CD14-positive monocyte (primary cell): ENCODE measurements around the gene RCAN3. TPM values are rescaled to one million over a fixed set of nuclear protein-coding genes. Genes with fewer than 3 reads are reported as not detected.

Experiments
- DNase-seq, 3 donors: peaks; one replicate each; pipeline ENCODE4 v3.0.0-alpha.2; 2011 to 2022
- H2AFZ ChIP-seq: 2 replicates; pipeline ENCODE4 v1.6.0; 2012; ENCODE audit warnings: mild to moderate bottlenecking, low read depth, low read length, inconsistent platforms; ENCODE audit not compliant: insufficient read depth, poor library complexity, severe bottlenecking
- H3K27ac ChIP-seq, 2 donors: 1 replicate in 1 of 2; 2 replicates in 1 of 2; pipeline ENCODE4 v1.5.1; 2012 to 2013; ENCODE audit warnings: low read length in 2 of 2, control low read depth in 1 of 2, inconsistent platforms in 1 of 2, low read depth in 1 of 2, mild to moderate bottlenecking in 1 of 2
- H3K27me3 ChIP-seq, 2 donors: one replicate each; pipeline versions ENCODE4 v1.6.0 to v1.6.1; 2011 to 2013; ENCODE audit warnings: low read length in 2 of 2; ENCODE audit not compliant: control insufficient read depth in 2 of 2, insufficient read depth in 2 of 2
- H3K36me3 ChIP-seq, 2 donors: replicated peaks in 1 of 2; 1 replicate in 1 of 2; 2 replicates in 1 of 2; pipeline versions ENCODE4 v1.5.1 to v1.6.1; 2012 to 2013; ENCODE audit warnings: low read length in 2 of 2, control low read depth in 1 of 2, inconsistent platforms in 1 of 2, mild to moderate bottlenecking in 1 of 2; ENCODE audit not compliant: insufficient read depth in 2 of 2, control insufficient read depth in 1 of 2
- H3K4me1 ChIP-seq, 2 donors: 1 replicate in 1 of 2; 2 replicates in 1 of 2; pipeline versions ENCODE4 v1.5.1 to v1.6.1; 2012 to 2013; ENCODE audit warnings: low read length in 2 of 2, control low read depth in 1 of 2, inconsistent platforms in 1 of 2, mild to moderate bottlenecking in 1 of 2, moderate library complexity in 1 of 2; ENCODE audit not compliant: insufficient read depth in 2 of 2, control insufficient read depth in 1 of 2
- H3K4me2 ChIP-seq: replicated peaks from 2 replicates; pipeline ENCODE3; 2012; ENCODE audit warnings: low read length, moderate library complexity, mild to moderate bottlenecking; ENCODE audit not compliant: poor library complexity, severe bottlenecking; ENCODE audit errors: extremely low read depth
- H3K4me3 ChIP-seq, 3 experiments: fragments of 200-600 bp in 1 of 3; sonication (generic) in 1 of 3; replicated peaks in 1 of 3; 1 replicate in 2 of 3; 2 replicates in 1 of 3; pipeline ENCODE4 v1.5.1; 2011 to 2013; ENCODE audit warnings: low read length in 3 of 3, mild to moderate bottlenecking in 3 of 3, control low read depth in 2 of 3, low read depth in 2 of 3, inconsistent platforms in 1 of 3, moderate library complexity in 1 of 3
- H3K79me2 ChIP-seq: 2 replicates; pipeline ENCODE4 v1.6.0; 2012; ENCODE audit warnings: mild to moderate bottlenecking, control low read depth, inconsistent platforms, low read length, moderate library complexity; ENCODE audit not compliant: insufficient read depth
- H3K9ac ChIP-seq: 2 replicates; pipeline ENCODE4 v1.6.0; 2017; ENCODE audit warnings: low read length, mild to moderate bottlenecking; ENCODE audit not compliant: insufficient read depth, poor library complexity, severe bottlenecking
- H3K9me3 ChIP-seq, 2 donors: replicated peaks in 1 of 2; 1 replicate in 1 of 2; 2 replicates in 1 of 2; pipeline versions ENCODE4 v1.5.1 to v1.6.1; 2012 to 2013; ENCODE audit warnings: low read length in 2 of 2, control low read depth in 1 of 2; ENCODE audit not compliant: control insufficient read depth in 1 of 2, insufficient read depth in 1 of 2
- H4K20me1 ChIP-seq: 2 replicates; pipeline ENCODE4 v1.6.0; 2012; ENCODE audit warnings: mild to moderate bottlenecking, low read length, control low read depth, moderate library complexity; ENCODE audit not compliant: insufficient read depth
- H3K27ac Mint-ChIP-seq, 7 donors: one replicate each; pipeline ENCODE4 v1.8.0; 2020; ENCODE audit warnings: mild to moderate bottlenecking in 7 of 7, mixed read lengths in 7 of 7, moderate library complexity in 6 of 7, inconsistent platforms in 2 of 7
- H3K27me3 Mint-ChIP-seq, 3 donors: one replicate each; pipeline ENCODE4 v1.8.0; 2021 to 2022; ENCODE audit warnings: low read depth in 3 of 3, mild to moderate bottlenecking in 3 of 3, mixed read lengths in 3 of 3, moderate library complexity in 3 of 3, inconsistent platforms in 1 of 3
- H3K36me3 Mint-ChIP-seq, 2 donors: one replicate each; pipeline ENCODE4 v1.8.0; 2020; ENCODE audit warnings: mixed read lengths in 2 of 2, inconsistent platforms in 1 of 2, mild to moderate bottlenecking in 1 of 2
- H3K4me1 Mint-ChIP-seq: one replicate; pipeline ENCODE4 v1.8.0; 2020; ENCODE audit warnings: mild to moderate bottlenecking, mixed read lengths
- H3K4me3 Mint-ChIP-seq, 2 donors: one replicate each; pipeline ENCODE4 v1.8.0; 2020; ENCODE audit warnings: mild to moderate bottlenecking in 2 of 2, mixed read lengths in 2 of 2, moderate library complexity in 1 of 2
- H3K9me3 Mint-ChIP-seq, 7 donors: one replicate each; pipeline ENCODE4 v1.8.0; 2020 to 2022; ENCODE audit warnings: mixed read lengths in 7 of 7, mild to moderate bottlenecking in 6 of 7, moderate library complexity in 6 of 7, inconsistent platforms in 2 of 7
- CTCF ChIP-seq: fragments of 200-600 bp; IDR thresholded peaks from one replicate; pipeline ENCODE4 v1.8.0; 2022; ENCODE audit warnings: antibody characterized with exemption, mild to moderate bottlenecking
- WGBS: methylation state at CpG from one replicate; pipeline ENCODE4 v1.1.5; 2013; ENCODE audit warnings: missing lambda C conversion rate; ENCODE audit not compliant: insufficient coverage; 5-methylcytosine and 5-hydroxymethylcytosine counted together
- intact Hi-C, 2 donors: fragments of 100-400 bp; cut with micrococcal nuclease; formaldehyde crosslinking; loops; one replicate each; pipeline versions ENCODE4 v1.15.0 to v1.15.1; 2023
- polyA plus RNA-seq, 3 donors: library from polyadenylated mRNA; depleted of rRNA in 1 of 3; unstranded in 2 of 3; stranded (reverse) in 1 of 3; fragments of 300-500 nt in 2 of 3; fragments of >200 nt in 1 of 3; fragmentation: Illumina TruSeq in 2 of 3; gene quantifications; 1 replicate in 2 of 3; 2 replicates in 1 of 3; pipeline ENCODE4 v1.2.3, GENCODE V29; 2012 to 2021

RCAN3 gene
- polyA plus RNA-seq, 3 donors = 7.1 to 9.1 (median 8.8) TPM

GRCh38 chr1:24580756-24581155 is 78.1 kb downstream of the RCAN3 start:
- H3K27me3 ChIP-seq = no peaks in the 10 kb centered on the region
- no peaks in the 10 kb centered on the region for H3K36me3 ChIP-seq
- Mint-ChIP-seq H3K27me3 (peaks cover 4 to 12% (median 6%) of the 10 kb centered on the region in 3 donors), H3K27ac (no peak overlapping the region), H3K4me1 (peaks cover 4% of the 10 kb centered on the region), H3K4me3 (no peak overlapping the region), H3K9me3 (peaks cover 0 to 1% (median 0%) of the 10 kb centered on the region in 7 donors), H3K36me3 (no peaks in the 10 kb centered on the region)
- no peaks in the 10 kb centered on the region for H3K9me3 ChIP-seq
- no peak overlapping the region for H3K27ac ChIP-seq
- WGBS = 97% methylated on average over 6 of the region's 10 CpGs
- H3K4me2 ChIP-seq = no peak overlapping the region
- H2AFZ ChIP-seq = no peak overlapping the region
- no peak overlapping the region for H3K9ac ChIP-seq
- no peak for DNase-seq
- no peaks in the 10 kb centered on the region for H3K4me1 ChIP-seq
- no peaks in the 10 kb centered on the region for H4K20me1 ChIP-seq
- no peak overlapping the region for H3K4me3 ChIP-seq
- no peaks in the 10 kb centered on the region for H3K79me2 ChIP-seq
- no peak for TF ChIP-seq CTCF
- intact Hi-C loops = no loop called here

DNA sequence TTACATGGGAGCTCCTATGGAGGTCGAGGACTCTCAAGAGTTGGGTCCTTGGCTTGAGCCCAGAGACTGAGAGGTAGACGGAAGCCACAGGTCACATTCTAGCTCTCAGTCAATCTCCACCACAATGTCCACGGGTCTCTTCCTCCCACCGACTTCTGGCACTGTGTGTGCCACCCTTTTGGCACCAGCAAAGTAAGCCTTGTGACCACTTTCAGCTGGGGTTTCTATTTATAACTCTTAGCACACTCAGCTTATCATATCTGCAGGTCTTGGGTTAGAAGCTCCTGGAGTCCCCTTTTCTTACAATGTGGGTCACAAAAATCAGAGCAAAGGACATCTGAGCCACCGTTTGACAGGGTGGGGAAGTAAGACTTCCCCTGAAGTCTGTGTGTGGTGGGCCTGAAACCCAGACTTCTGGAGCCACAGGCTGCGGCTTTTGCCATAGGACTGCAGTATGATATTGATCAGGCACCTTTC is 81.6 kb downstream of the RCAN3 start:
- Histone ChIP-seq H3K9ac (no peak overlapping the region), H3K9me3 (no peaks in the 10 kb centered on the region), H3K27me3 (no peaks in the 10 kb centered on the region), H4K20me1 (no peaks in the 10 kb centered on the region), H3K79me2 (no peaks in the 10 kb centered on the region), H3K4me2 (no peak overlapping the region), H3K36me3 (no peaks in the 10 kb centered on the region), H3K4me3 (no peak overlapping the region), H3K27ac (no peak overlapping the region), H2AFZ (no peak overlapping the region), H3K4me1 (no peaks in the 10 kb centered on the region)
- TF ChIP-seq CTCF = no peak
- Mint-ChIP-seq H3K4me3 (no peak overlapping the region), H3K9me3 (peaks cover 0 to 1% (median 0%) of the 10 kb centered on the region in 7 donors), H3K27me3 (peaks cover 8 to 15% (median 10%) of the 10 kb centered on the region in 3 donors), H3K4me1 (peaks cover 5% of the 10 kb centered on the region), H3K27ac (no peak overlapping the region), H3K36me3 (no peaks in the 10 kb centered on the region)
- 0% methylated on average over 5 of the region's 6 CpGs for WGBS
- DNase-seq = no peak
- intact Hi-C loops = no loop called here
